Fibroblast of skin of left quadriceps (primary cell): ENCODE measurements around the gene PLEKHB2.
"Not testable (repeated sequence)": the region's sequence is repeated elsewhere in the genome, so short reads cannot be mapped to it uniquely, and the experiment has no call there.

Source experiments
- DNase-seq, 2 experiments: peaks; one replicate each; pipeline ENCODE4 v3.0.0-alpha.2; 2013; ENCODE audit warnings: low read depth in 2 of 2

Gene PLEKHB2

GRCh38 chr2:131093696-131094462, 11.3 kb upstream of the PLEKHB2 start:
- no peak for DNase-seq

- DNase-seq = no peak
Observed at GRCh38 chr2:131094463-131095281, 10.5 kb upstream of the PLEKHB2 start.

GRCh38 chr2:131103165-131103564, 2.0 kb upstream of the PLEKHB2 start:
- DNase-seq = no peak

- no peak for DNase-seq
Observed at GRCh38 chr2:131104487-131105155, 515 bp upstream of the PLEKHB2 start.

- no peak for DNase-seq
Observed at GRCh38 chr2:131105950-131106801, 1.0 kb downstream of the PLEKHB2 start.

- no peak for DNase-seq
Observed at GRCh38 chr2:131112529-131112928, 7.4 kb downstream of the PLEKHB2 start.

- no peak for DNase-seq
Observed at GRCh38 chr2:131113566-131114227, 8.6 kb downstream of the PLEKHB2 start.

GRCh38 chr2:131114950-131115349, 9.8 kb downstream of the PLEKHB2 start:
- DNase-seq = not testable (repeated sequence)

- DNase-seq = no peak
Observed at GRCh38 chr2:131115752-131116151, 10.6 kb downstream of the PLEKHB2 start.

- DNase-seq = no peak
Observed at GRCh38 chr2:131120815-131121317, 15.7 kb downstream of the PLEKHB2 start.

- no peak for DNase-seq
Observed at GRCh38 chr2:131121464-131121863, 16.3 kb downstream of the PLEKHB2 start.

- DNase-seq = no peak
Observed at GRCh38 chr2:131122496-131122895, 17.4 kb downstream of the PLEKHB2 start.

GRCh38 chr2:131123192-131123591, 18.1 kb downstream of the PLEKHB2 start:
- DNase-seq = no peak

- DNase-seq = no peak
Observed at GRCh38 chr2:131125195-131125757, 20.1 kb downstream of the PLEKHB2 start.

GRCh38 chr2:131126436-131126835, 21.3 kb downstream of the PLEKHB2 start:
- no peak for DNase-seq

GRCh38 chr2:131127076-131127475, 21.9 kb downstream of the PLEKHB2 start:
- DNase-seq = no peak

GRCh38 chr2:131127981-131128380, 22.8 kb downstream of the PLEKHB2 start:
- DNase-seq = no peak

GRCh38 chr2:131130298-131130596, 25.1 kb downstream of the PLEKHB2 start:
- DNase-seq = no peak

- DNase-seq = no peak
Observed at GRCh38 chr2:131132729-131133128, 27.6 kb downstream of the PLEKHB2 start.

GRCh38 chr2:131140581-131140980, 35.4 kb downstream of the PLEKHB2 start:
- DNase-seq = no peak

GRCh38 chr2:131142849-131143248, 37.7 kb downstream of the PLEKHB2 start:
- DNase-seq = no peak
